Smooth muscle cell (in vitro differentiated cells): ENCODE results near the gene DPY19L3. TPM values are rescaled to one million over a fixed set of nuclear protein-coding genes. Genes with fewer than 3 reads are reported as not detected.

Experiments
- DNase-seq: peaks from one replicate; lab custom pipeline; 2025; ENCODE audit not compliant: unreplicated experiment; lab: John Stamatoyannopoulos, UW
- H2AFZ ChIP-seq: fragments of 200-600 bp; sonication (generic); 2 replicates; pipeline ENCODE4 v1.6.0; 2016; ENCODE audit warnings: antibody characterized with exemption, low read depth, mild to moderate bottlenecking
- H3F3A ChIP-seq: fragments of 200-600 bp; sonication (generic); 2 replicates; pipeline ENCODE4 v1.6.0; 2017; ENCODE audit warnings: antibody characterized with exemption, low read depth
- H3K27ac ChIP-seq: fragments of 200-600 bp; sonication (generic); 2 replicates; pipeline ENCODE4 v1.5.1; 2016; ENCODE audit warnings: low read depth, mild to moderate bottlenecking
- H3K27me3 ChIP-seq: fragments of 200-600 bp; sonication (generic); 2 replicates; pipeline ENCODE4 v1.6.1; 2016; ENCODE audit warnings: low read depth, mild to moderate bottlenecking
- H3K36me3 ChIP-seq: fragments of 200-600 bp; sonication (generic); 2 replicates; pipeline ENCODE4 v1.5.1; 2016; ENCODE audit warnings: low read depth
- H3K4me1 ChIP-seq: fragments of 200-600 bp; sonication (generic); 2 replicates; pipeline ENCODE4 v1.5.1; 2016; ENCODE audit warnings: low read depth
- H3K4me2 ChIP-seq: fragments of 200-600 bp; sonication (generic); 2 replicates; pipeline ENCODE4 v1.6.0; 2016; ENCODE audit warnings: mild to moderate bottlenecking
- H3K4me3 ChIP-seq: fragments of 200-600 bp; sonication (generic); 2 replicates; pipeline ENCODE4 v1.5.1; 2016; ENCODE audit warnings: mild to moderate bottlenecking
- H3K79me2 ChIP-seq: fragments of 200-600 bp; sonication (generic); 2 replicates; pipeline ENCODE4 v1.6.0; 2016; ENCODE audit warnings: low read depth, mild to moderate bottlenecking
- H3K9ac ChIP-seq: fragments of 200-600 bp; sonication (generic); 2 replicates; pipeline ENCODE4 v1.6.0; 2016; ENCODE audit warnings: low read depth
- H3K9me3 ChIP-seq: fragments of 200-600 bp; sonication (generic); replicated peaks from 2 replicates; pipeline ENCODE4 v1.5.1; 2016; ENCODE audit warnings: low read depth
- H4K20me1 ChIP-seq: fragments of 200-600 bp; sonication (generic); 2 replicates; pipeline ENCODE4 v1.6.0; 2016; ENCODE audit warnings: low read depth
- CTCF ChIP-seq: fragments of 200-600 bp; sonication (generic); IDR thresholded peaks from 2 replicates; pipeline ENCODE4 v1.5.1; 2017; ENCODE audit warnings: borderline replicate concordance, mild to moderate bottlenecking, antibody characterized with exemption; ENCODE audit not compliant: insufficient read depth, poor library complexity, severe bottlenecking
- WGBS: methylation state at CpG from one replicate; pipeline ENCODE4 v1.1.7; 2016; ENCODE audit warnings: low lambda C conversion rate; 5-methylcytosine and 5-hydroxymethylcytosine counted together
- polyA plus RNA-seq: library from polyadenylated mRNA; unstranded; fragments of >200 nt; fragmentation: Nextera tagmentation; extraction: Ambion mirVana; gene quantifications from 2 replicates; pipeline ENCODE4 v1.2.1, GENCODE V29; 2016
- total RNA-seq: library from RNA; depleted of rRNA; stranded (reverse); fragments of >200 nt; gene quantifications from 2 replicates; pipeline ENCODE4 v1.2.3, GENCODE V29; 2014

The DPY19L3 gene
- total and polyA plus RNA-seq, 2 experiments from 2014 or later, result 5.8 to 50.0 TPM

GRCh38 chr19:32363632-32364031 is 41.9 kb upstream of the DPY19L3 start:
- H3K27ac ChIP-seq, result no peak overlapping the region
- H4K20me1 ChIP-seq, result peaks cover 61% of the 10 kb centered on the region
- no peak overlapping the region for H2AFZ ChIP-seq
- peaks cover 7% of the 10 kb centered on the region for H3K36me3 ChIP-seq
- H3K79me2 ChIP-seq, result peaks cover 20% of the 10 kb centered on the region
- 69% methylated on average over 3 of the region's 3 CpGs for WGBS
- TF ChIP-seq CTCF, result no peak
- no peak for DNase-seq
- no peaks in the 10 kb centered on the region for H3F3A ChIP-seq
- H3K4me3 ChIP-seq, result no peak overlapping the region
- no peaks in the 10 kb centered on the region for H3K4me1 ChIP-seq
- H3K4me2 ChIP-seq, result no peak overlapping the region
- no peak overlapping the region for H3K9ac ChIP-seq
- no peaks in the 10 kb centered on the region for H3K27me3 ChIP-seq
- H3K9me3 ChIP-seq, result no peaks in the 10 kb centered on the region

- no peak overlapping the region for H3K27ac ChIP-seq
- H3F3A ChIP-seq, result no peaks in the 10 kb centered on the region
- peaks cover 64% of the 10 kb centered on the region for H4K20me1 ChIP-seq
- no peak for TF ChIP-seq CTCF
- peaks cover 3% of the 10 kb centered on the region for H3K36me3 ChIP-seq
- no peak overlapping the region for H2AFZ ChIP-seq
- H3K79me2 ChIP-seq, result peaks cover 24% of the 10 kb centered on the region
- 94% methylated on average over 1 of the region's 1 CpG for WGBS
- H3K4me1 ChIP-seq, result no peaks in the 10 kb centered on the region
- H3K9ac ChIP-seq, result no peak overlapping the region
- no peaks in the 10 kb centered on the region for H3K9me3 ChIP-seq
- no peak for DNase-seq
- H3K4me3 ChIP-seq, result no peak overlapping the region
- no peak overlapping the region for H3K4me2 ChIP-seq
- no peaks in the 10 kb centered on the region for H3K27me3 ChIP-seq
Measured at GRCh38 chr19:32364040-32364439, 41.5 kb upstream of the DPY19L3 start.

DNA sequence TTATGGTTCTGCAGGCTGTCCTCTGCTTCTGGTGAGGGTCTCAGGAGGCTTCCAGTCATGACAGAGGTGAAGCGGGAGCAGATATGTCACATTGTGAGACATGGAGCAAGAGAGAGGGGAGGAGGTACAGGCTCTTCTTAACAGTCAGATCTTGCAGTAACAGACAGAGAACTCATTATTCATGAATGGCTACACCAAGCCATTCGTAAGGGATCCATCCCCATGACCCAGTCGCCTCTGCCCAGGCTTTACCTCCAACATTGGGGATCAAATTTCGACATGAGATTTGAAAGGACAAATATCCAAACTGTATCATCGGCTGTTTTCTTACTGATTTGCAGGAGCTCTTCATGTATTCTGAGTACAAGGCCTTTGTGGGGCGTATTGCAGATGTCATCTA is 38.5 kb upstream of the DPY19L3 start:
- H3K36me3 ChIP-seq, result no peaks in the 10 kb centered on the region
- H3K27ac ChIP-seq, result no peak overlapping the region
- TF ChIP-seq CTCF, result no peak
- peaks cover 27% of the 10 kb centered on the region for H3K79me2 ChIP-seq
- no peaks in the 10 kb centered on the region for H3K9me3 ChIP-seq
- H3K4me1 ChIP-seq, result no peaks in the 10 kb centered on the region
- H3K4me2 ChIP-seq, result no peak overlapping the region
- 86% methylated on average over 6 of the region's 6 CpGs for WGBS
- H3F3A ChIP-seq, result peaks cover under 1% of the 10 kb centered on the region
- H4K20me1 ChIP-seq, result peaks cover 74% of the 10 kb centered on the region
- H3K9ac ChIP-seq, result no peak overlapping the region
- H3K27me3 ChIP-seq, result no peaks in the 10 kb centered on the region
- no peak for DNase-seq
- H3K4me3 ChIP-seq, result no peak overlapping the region
- no peak overlapping the region for H2AFZ ChIP-seq

DNA sequence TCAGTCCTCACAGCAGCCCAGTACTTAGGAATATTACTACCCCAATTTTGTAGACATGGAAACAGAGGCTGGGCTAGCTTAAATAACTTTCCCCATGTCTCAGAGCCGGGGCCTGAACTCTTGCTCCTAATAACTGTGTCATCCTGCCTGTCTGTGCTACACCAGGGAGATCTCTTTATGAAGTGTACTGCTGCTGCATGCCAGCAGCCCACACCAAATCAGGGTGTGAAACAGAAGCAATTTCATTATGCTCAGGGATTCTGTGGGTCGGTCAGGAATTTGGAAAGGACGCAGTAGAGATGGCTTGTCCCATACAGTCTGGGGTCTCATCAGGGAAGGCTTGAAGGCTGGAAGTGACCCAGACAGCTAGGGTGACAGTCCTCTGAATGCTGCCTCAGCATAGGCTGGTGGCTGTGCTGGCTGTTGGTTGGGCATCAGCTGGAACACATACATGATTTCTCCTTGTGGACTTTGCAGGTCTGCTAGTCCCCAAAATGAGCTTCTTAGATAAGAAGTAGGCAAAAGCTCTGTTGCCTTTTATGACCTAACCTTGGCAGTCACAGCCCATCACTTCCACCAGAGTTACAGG is 37.5 kb upstream of the DPY19L3 start:
- 68% methylated on average over 3 of the region's 3 CpGs for WGBS
- peaks cover 27% of the 10 kb centered on the region for H3K79me2 ChIP-seq
- no peak overlapping the region for H3K4me2 ChIP-seq

More for the DNA sequence above, 37.5 kb upstream of the DPY19L3 start:
- Histone ChIP-seq H3K4me1 (no peaks in the 10 kb centered on the region), H3K27ac (no peak overlapping the region), H2AFZ (no peak overlapping the region), H3K9me3 (no peaks in the 10 kb centered on the region), H3F3A (peaks cover 10% of the 10 kb centered on the region), H3K4me3 (no peak overlapping the region), H3K36me3 (no peaks in the 10 kb centered on the region), H4K20me1 (peaks cover 66% of the 10 kb centered on the region), H3K27me3 (no peaks in the 10 kb centered on the region), H3K9ac (no peak overlapping the region)
- no peak for TF ChIP-seq CTCF
- DNase-seq, result no peak
